ENCODE data around the gene IL1F10.
"Not testable (repeated sequence)": the region's sequence is repeated elsewhere in the genome, so short reads cannot be mapped to it uniquely, and the experiment has no call there.

The IL1F10 gene

GRCh38 chr2:113079131-113079530 is 11.4 kb downstream of the IL1F10 start:
- in situ Hi-C loops (cut with HindIII; ENCODE audit: low sequenced_read_pairs), result loop anchor here (10.0 kb wide), 2 partner anchors 56 to 136 kb away; no protein-coding TSS in a partner anchor

- in situ Hi-C loops (cut with HindIII; ENCODE audit: low sequenced_read_pairs), result no loop called here
Observed at GRCh38 chr2:113080134-113080533, 12.4 kb downstream of the IL1F10 start.

GRCh38 chr2:113081488-113082210 is 13.9 kb downstream of the IL1F10 start:
- in situ Hi-C loops (cut with HindIII; ENCODE audit: low sequenced_read_pairs), result no loop called here

GRCh38 chr2:113083296-113083695 is 15.5 kb downstream of the IL1F10 start:
- in situ Hi-C loops (cut with HindIII; ENCODE audit: low sequenced_read_pairs), result no loop called here

- in situ Hi-C loops (cut with HindIII; ENCODE audit: low sequenced_read_pairs), result no loop called here
Observed at GRCh38 chr2:113084249-113085000, 16.7 kb downstream of the IL1F10 start.

- in situ Hi-C loops (cut with HindIII; ENCODE audit: low sequenced_read_pairs), result no loop called here
Observed at GRCh38 chr2:113085542-113085941, 17.8 kb downstream of the IL1F10 start.

- in situ Hi-C loops (cut with HindIII; ENCODE audit: low sequenced_read_pairs), result no loop called here
Observed at GRCh38 chr2:113088213-113088992, 20.6 kb downstream of the IL1F10 start.

GRCh38 chr2:113089916-113090315 is 22.1 kb downstream of the IL1F10 start:
- in situ Hi-C loops (cut with HindIII; ENCODE audit: low sequenced_read_pairs), result no loop called here

GRCh38 chr2:113091231-113091896 is 23.6 kb downstream of the IL1F10 start:
- in situ Hi-C loops (cut with HindIII; ENCODE audit: low sequenced_read_pairs), result no loop called here

- in situ Hi-C loops (cut with HindIII; ENCODE audit: low sequenced_read_pairs), result no loop called here
Observed at GRCh38 chr2:113092864-113093612, 25.3 kb downstream of the IL1F10 start.

GRCh38 chr2:113093613-113093977 is 25.8 kb downstream of the IL1F10 start:
- in situ Hi-C loops (cut with HindIII; ENCODE audit: low sequenced_read_pairs), result no loop called here

- in situ Hi-C loops (cut with HindIII; ENCODE audit: low sequenced_read_pairs), result not testable (repeated sequence)
Observed at GRCh38 chr2:113096306-113096705, 28.5 kb downstream of the IL1F10 start.

GRCh38 chr2:113096842-113097618 is 29.3 kb downstream of the IL1F10 start:
- in situ Hi-C loops (cut with HindIII; ENCODE audit: low sequenced_read_pairs), result not testable (repeated sequence)

- in situ Hi-C loops (cut with HindIII; ENCODE audit: low sequenced_read_pairs), result no loop called here
Observed at GRCh38 chr2:113098041-113098440, 30.3 kb downstream of the IL1F10 start.

- in situ Hi-C loops (cut with HindIII; ENCODE audit: low sequenced_read_pairs), result no loop called here
Observed at GRCh38 chr2:113098532-113098931, 30.8 kb downstream of the IL1F10 start.

- in situ Hi-C loops (cut with HindIII; ENCODE audit: low sequenced_read_pairs), result no loop called here
Observed at GRCh38 chr2:113102133-113102532, 34.4 kb downstream of the IL1F10 start.

- in situ Hi-C loops (cut with HindIII; ENCODE audit: low sequenced_read_pairs), result no loop called here
Observed at GRCh38 chr2:113103277-113103676, 35.5 kb downstream of the IL1F10 start.

- in situ Hi-C loops (cut with HindIII; ENCODE audit: low sequenced_read_pairs), result no loop called here
Observed at GRCh38 chr2:113104054-113104611, 36.4 kb downstream of the IL1F10 start.
